PC-9 (cell line): ENCODE measurements around the gene RAET1E.

ENCODE experiments used
- CTCF ChIP-seq: fragments of 200-600 bp; sonication (generic); conservative IDR thresholded peaks from 2 replicates; pipeline ENCODE4 v1.6.1; 2017; ENCODE audit warnings: mixed run types, antibody characterized with exemption, mild to moderate bottlenecking, moderate library complexity
- EZH2 ChIP-seq: fragments of 200-600 bp; sonication (generic); IDR thresholded peaks from 2 replicates; pipeline ENCODE4 v1.8.0; 2017; ENCODE audit warnings: antibody characterized with exemption, low read depth

- no peak for TF ChIP-seq CTCF
- TF ChIP-seq EZH2: no peak
Measured at GRCh38 chr6:149863698-149864577, 34.0 kb downstream of the RAET1E start, which contains the start of gene LRP11.
